HG03378 (cell line): ENCODE results near the gene CLNS1A.
A peak's percentile ranks its signal among the peaks of the same experiment; 100 is the strongest.
"Not testable (repeated sequence)": the region's sequence is repeated elsewhere in the genome, so short reads cannot be mapped to it uniquely, and the experiment has no call there.

Experiments used
- ATAC-seq: cut with Tn5 transposase; IDR thresholded peaks from one replicate; pipeline ENCODE4 v1.9.1; 2021; ENCODE audit warnings: mild to moderate bottlenecking, moderate library complexity; ENCODE audit not compliant: unreplicated experiment

CLNS1A gene

GRCh38 chr11:77637345-77638165, at the start of gene CLNS1A:
TSS of gene CLNS1A (minus strand) at chr11:77637794. CDS start at chr11:77637714, 80 bp downstream.
- peak; percentile 94 for ATAC-seq

GRCh38 chr11:77687088-77687487, 49.5 kb upstream of the CLNS1A start:
- ATAC-seq = no peak

GRCh38 chr11:77677138-77677537, 39.5 kb upstream of the CLNS1A start:
- ATAC-seq = no peak

- ATAC-seq = no peak
Observed at GRCh38 chr11:77672264-77672663, 34.7 kb upstream of the CLNS1A start.

- no peak for ATAC-seq
Observed at GRCh38 chr11:77669848-77670511, 32.4 kb upstream of the CLNS1A start.

- no peak for ATAC-seq
Observed at GRCh38 chr11:77668760-77669159, 31.2 kb upstream of the CLNS1A start.

GRCh38 chr11:77665240-77665965, 27.8 kb upstream of the CLNS1A start:
- no peak for ATAC-seq

GRCh38 chr11:77661670-77662069, 24.1 kb upstream of the CLNS1A start:
- no peak for ATAC-seq

- ATAC-seq = no peak
Observed at GRCh38 chr11:77660947-77661346, 23.4 kb upstream of the CLNS1A start.

- ATAC-seq = no peak
Observed at GRCh38 chr11:77658213-77659013, 20.8 kb upstream of the CLNS1A start.

GRCh38 chr11:77656362-77656761, 18.8 kb upstream of the CLNS1A start:
- no peak for ATAC-seq

- ATAC-seq = no peak
Observed at GRCh38 chr11:77654770-77655434, 17.3 kb upstream of the CLNS1A start.

- no peak for ATAC-seq
Observed at GRCh38 chr11:77650123-77650522, 12.5 kb upstream of the CLNS1A start.

- ATAC-seq = no peak
Observed at GRCh38 chr11:77647654-77648305, 10.2 kb upstream of the CLNS1A start.

- ATAC-seq = no peak
Observed at GRCh38 chr11:77644887-77645286, 7.3 kb upstream of the CLNS1A start.

- no peak for ATAC-seq
Observed at GRCh38 chr11:77642228-77642627, 4.6 kb upstream of the CLNS1A start.

- ATAC-seq = no peak
Observed at GRCh38 chr11:77636731-77637344, 756 bp downstream of the CLNS1A start.

GRCh38 chr11:77633926-77634325, 3.7 kb downstream of the CLNS1A start:
- not testable (repeated sequence) for ATAC-seq

- no peak for ATAC-seq
Observed at GRCh38 chr11:77630157-77630710, 7.4 kb downstream of the CLNS1A start.
